Ishikawa (cell line): ENCODE measurements around the gene MYOCD.

Experiments
- CEBPB ChIP-seq: IDR thresholded peaks from 2 replicates; pipeline ENCODE4 v1.6.1; 2012
- EGR1 ChIP-seq: IDR thresholded peaks from 2 replicates; pipeline ENCODE4 v1.6.1; 2012
- EP300 ChIP-seq: IDR thresholded peaks from 2 replicates; pipeline ENCODE4 v1.6.1; 2012; ENCODE audit warnings: borderline replicate concordance
- TAF1 ChIP-seq: IDR thresholded peaks from 2 replicates; pipeline ENCODE4 v1.6.1; 2012; ENCODE audit warnings: low read depth, mild to moderate bottlenecking
- TCF12 ChIP-seq: IDR thresholded peaks from 2 replicates; pipeline ENCODE4 v1.6.1; 2012; ENCODE audit warnings: low read depth
- ZBTB7A ChIP-seq: IDR thresholded peaks from 2 replicates; pipeline ENCODE4 v1.6.1; 2012; ENCODE audit warnings: low read depth
- TF ChIP-seq, protein P1 (sequence below): IDR thresholded peaks from 2 replicates; pipeline ENCODE4 v1.6.1; 2012; ENCODE audit warnings: low read depth, mild to moderate bottlenecking
- TF ChIP-seq, protein P2 (sequence below): IDR thresholded peaks from 2 replicates; pipeline ENCODE4 v1.6.1; 2012

DNA sequence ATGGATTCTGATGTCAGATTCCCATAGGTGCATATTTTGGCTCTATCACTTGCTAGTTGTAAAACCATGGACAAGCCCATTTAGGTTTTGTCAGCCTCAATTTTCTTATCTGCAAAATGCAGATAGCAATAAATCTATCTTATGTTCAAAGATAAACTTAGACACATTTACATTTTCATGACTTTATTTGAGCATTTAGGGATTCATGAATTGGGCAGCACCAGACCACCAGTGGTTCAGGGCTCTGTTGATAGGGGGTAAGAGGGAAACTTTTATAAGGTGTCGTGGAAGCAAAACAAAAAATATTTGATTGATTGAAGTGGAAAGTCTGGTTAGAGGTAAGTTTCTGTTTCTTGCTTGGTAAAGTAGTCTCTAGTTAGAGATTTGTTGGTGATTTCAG, 140.9 kb downstream of the MYOCD start:
- no peak for TF ChIP-seq TAF1
- TF ChIP-seq, protein P1, sequence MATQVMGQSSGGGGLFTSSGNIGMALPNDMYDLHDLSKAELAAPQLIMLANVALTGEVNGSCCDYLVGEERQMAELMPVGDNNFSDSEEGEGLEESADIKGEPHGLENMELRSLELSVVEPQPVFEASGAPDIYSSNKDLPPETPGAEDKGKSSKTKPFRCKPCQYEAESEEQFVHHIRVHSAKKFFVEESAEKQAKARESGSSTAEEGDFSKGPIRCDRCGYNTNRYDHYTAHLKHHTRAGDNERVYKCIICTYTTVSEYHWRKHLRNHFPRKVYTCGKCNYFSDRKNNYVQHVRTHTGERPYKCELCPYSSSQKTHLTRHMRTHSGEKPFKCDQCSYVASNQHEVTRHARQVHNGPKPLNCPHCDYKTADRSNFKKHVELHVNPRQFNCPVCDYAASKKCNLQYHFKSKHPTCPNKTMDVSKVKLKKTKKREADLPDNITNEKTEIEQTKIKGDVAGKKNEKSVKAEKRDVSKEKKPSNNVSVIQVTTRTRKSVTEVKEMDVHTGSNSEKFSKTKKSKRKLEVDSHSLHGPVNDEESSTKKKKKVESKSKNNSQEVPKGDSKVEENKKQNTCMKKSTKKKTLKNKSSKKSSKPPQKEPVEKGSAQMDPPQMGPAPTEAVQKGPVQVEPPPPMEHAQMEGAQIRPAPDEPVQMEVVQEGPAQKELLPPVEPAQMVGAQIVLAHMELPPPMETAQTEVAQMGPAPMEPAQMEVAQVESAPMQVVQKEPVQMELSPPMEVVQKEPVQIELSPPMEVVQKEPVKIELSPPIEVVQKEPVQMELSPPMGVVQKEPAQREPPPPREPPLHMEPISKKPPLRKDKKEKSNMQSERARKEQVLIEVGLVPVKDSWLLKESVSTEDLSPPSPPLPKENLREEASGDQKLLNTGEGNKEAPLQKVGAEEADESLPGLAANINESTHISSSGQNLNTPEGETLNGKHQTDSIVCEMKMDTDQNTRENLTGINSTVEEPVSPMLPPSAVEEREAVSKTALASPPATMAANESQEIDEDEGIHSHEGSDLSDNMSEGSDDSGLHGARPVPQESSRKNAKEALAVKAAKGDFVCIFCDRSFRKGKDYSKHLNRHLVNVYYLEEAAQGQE = no peak
- TF ChIP-seq ZBTB7A = no peak
- no peak for TF ChIP-seq EP300
- no peak for TF ChIP-seq EGR1
- no peak for TF ChIP-seq TCF12
- TF ChIP-seq, protein P2, sequence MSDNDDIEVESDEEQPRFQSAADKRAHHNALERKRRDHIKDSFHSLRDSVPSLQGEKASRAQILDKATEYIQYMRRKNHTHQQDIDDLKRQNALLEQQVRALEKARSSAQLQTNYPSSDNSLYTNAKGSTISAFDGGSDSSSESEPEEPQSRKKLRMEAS = no peak
- TF ChIP-seq CEBPB = no peak
